DND-41 (cell line): Measurements from ENCODE around the gene SPACA7.
"Not testable (repeated sequence)": the region's sequence is repeated elsewhere in the genome, so short reads cannot be mapped to it uniquely, and the experiment has no call there.

Experiments
- EZH2 ChIP-seq: IDR thresholded peaks from 3 replicates; pipeline ENCODE4 v1.6.1; 2012; ENCODE audit warnings: borderline replicate concordance, low read depth, mild to moderate bottlenecking, moderate library complexity, low read length, inconsistent platforms; ENCODE audit not compliant: severe bottlenecking
- TF ChIP-seq, protein P1 (sequence below): IDR thresholded peaks from 2 replicates; pipeline ENCODE4 v1.5.1; 2012; ENCODE audit warnings: borderline replicate concordance, low read length, moderate library complexity, mild to moderate bottlenecking; ENCODE audit not compliant: poor library complexity, severe bottlenecking; ENCODE audit errors: extremely low read depth

DNA sequence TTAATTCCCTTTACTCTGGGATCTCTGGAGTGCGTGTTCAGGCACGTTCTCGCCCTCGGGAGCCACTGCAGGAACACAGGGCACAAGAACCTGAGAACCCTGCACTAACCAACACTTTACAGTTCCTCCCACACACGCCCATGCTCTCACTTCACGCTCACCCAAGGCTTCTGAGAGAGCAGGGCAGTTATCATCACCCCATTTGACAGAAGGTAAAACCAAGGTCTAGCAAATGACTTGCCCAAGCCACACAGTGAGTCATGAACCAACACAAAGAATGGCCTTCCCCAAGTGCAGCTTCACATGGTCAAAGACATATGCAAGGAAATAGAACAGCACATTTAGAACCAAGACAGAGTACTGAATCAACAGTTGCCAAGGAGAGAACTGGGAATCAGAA lies 22.2 kb downstream of the SPACA7 start:
- TF ChIP-seq, protein P1, sequence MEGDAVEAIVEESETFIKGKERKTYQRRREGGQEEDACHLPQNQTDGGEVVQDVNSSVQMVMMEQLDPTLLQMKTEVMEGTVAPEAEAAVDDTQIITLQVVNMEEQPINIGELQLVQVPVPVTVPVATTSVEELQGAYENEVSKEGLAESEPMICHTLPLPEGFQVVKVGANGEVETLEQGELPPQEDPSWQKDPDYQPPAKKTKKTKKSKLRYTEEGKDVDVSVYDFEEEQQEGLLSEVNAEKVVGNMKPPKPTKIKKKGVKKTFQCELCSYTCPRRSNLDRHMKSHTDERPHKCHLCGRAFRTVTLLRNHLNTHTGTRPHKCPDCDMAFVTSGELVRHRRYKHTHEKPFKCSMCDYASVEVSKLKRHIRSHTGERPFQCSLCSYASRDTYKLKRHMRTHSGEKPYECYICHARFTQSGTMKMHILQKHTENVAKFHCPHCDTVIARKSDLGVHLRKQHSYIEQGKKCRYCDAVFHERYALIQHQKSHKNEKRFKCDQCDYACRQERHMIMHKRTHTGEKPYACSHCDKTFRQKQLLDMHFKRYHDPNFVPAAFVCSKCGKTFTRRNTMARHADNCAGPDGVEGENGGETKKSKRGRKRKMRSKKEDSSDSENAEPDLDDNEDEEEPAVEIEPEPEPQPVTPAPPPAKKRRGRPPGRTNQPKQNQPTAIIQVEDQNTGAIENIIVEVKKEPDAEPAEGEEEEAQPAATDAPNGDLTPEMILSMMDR = not testable (repeated sequence)
- TF ChIP-seq EZH2 = not testable (repeated sequence)
